Neural cell (in vitro differentiated cells): ENCODE data around the gene KIF6.

Experiments used
- EP300 ChIP-seq: fragments of 450-650 bp; conservative IDR thresholded peaks from 2 replicates; pipeline ENCODE4 v1.6.1; 2014; ENCODE audit warnings: antibody characterized with exemption, mild to moderate bottlenecking, moderate library complexity; ENCODE audit not compliant: poor library complexity, severe bottlenecking
- EZH2 ChIP-seq: fragments of 200-600, 300-800 bp; shearing (Covaris generic), sonication (generic); IDR thresholded peaks from 2 replicates; pipeline ENCODE4 v1.6.1; 2014; ENCODE audit warnings: antibody characterized with exemption, low read length, borderline replicate concordance, mild to moderate bottlenecking; ENCODE audit not compliant: insufficient read depth, poor library complexity, severe bottlenecking
- MXI1 ChIP-seq: fragments of 450-650 bp; conservative IDR thresholded peaks from 2 replicates; pipeline ENCODE4 v1.6.1; 2014; ENCODE audit warnings: antibody characterized with exemption, mild to moderate bottlenecking; ENCODE audit not compliant: poor library complexity, severe bottlenecking
- POLR2AphosphoS5 ChIP-seq: IDR thresholded peaks from 2 replicates; pipeline ENCODE4 v1.6.1; 2012
- RAD21 ChIP-seq: fragments of 450-650 bp; conservative IDR thresholded peaks from 2 replicates; pipeline ENCODE4 v1.6.1; 2014; ENCODE audit warnings: antibody characterized with exemption, mild to moderate bottlenecking, moderate library complexity
- SMC3 ChIP-seq: fragments of 450-650 bp; conservative IDR thresholded peaks from 2 replicates; pipeline ENCODE4 v1.6.1; 2014; ENCODE audit warnings: antibody characterized with exemption, mild to moderate bottlenecking, moderate library complexity; ENCODE audit not compliant: poor library complexity
- TAF1 ChIP-seq: IDR thresholded peaks from 2 replicates; pipeline ENCODE4 v1.6.1; 2012; ENCODE audit warnings: low read depth
- TF ChIP-seq, protein P1 (sequence below): fragments of 450-650 bp; IDR thresholded peaks from 2 replicates; pipeline ENCODE4 v1.5.1; 2014; ENCODE audit warnings: antibody characterized with exemption, mild to moderate bottlenecking, moderate library complexity; ENCODE audit not compliant: poor library complexity, severe bottlenecking
- TF ChIP-seq, protein P2 (sequence below): IDR thresholded peaks from 2 replicates; pipeline ENCODE4 v1.6.1; 2012; ENCODE audit warnings: borderline replicate concordance

DNA sequence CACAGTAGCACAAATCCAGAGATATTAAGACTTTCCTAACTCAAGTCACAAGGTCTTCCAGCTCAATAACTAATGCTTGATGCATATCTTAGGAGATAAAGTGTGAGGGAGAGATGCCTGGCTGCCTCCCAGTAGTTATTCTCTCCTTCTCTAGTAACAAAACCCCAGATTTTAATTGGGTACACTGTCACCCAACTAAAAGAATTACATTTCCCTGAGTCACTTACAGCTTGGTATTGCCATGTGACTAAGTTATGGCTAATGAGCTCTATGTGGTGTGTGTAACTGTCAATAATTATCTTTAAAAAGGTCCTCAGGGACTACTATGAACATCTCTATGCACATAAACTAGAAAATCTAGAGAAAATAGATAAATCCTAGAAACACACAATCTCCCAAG is 32.0 kb downstream of the KIF6 start:
- TF ChIP-seq EP300 (no peak), MXI1 (no peak), RAD21 (no peak), SMC3 (no peak), POLR2AphosphoS5 (no peak), EZH2 (no peak), TAF1 (no peak)
- TF ChIP-seq, protein P1, sequence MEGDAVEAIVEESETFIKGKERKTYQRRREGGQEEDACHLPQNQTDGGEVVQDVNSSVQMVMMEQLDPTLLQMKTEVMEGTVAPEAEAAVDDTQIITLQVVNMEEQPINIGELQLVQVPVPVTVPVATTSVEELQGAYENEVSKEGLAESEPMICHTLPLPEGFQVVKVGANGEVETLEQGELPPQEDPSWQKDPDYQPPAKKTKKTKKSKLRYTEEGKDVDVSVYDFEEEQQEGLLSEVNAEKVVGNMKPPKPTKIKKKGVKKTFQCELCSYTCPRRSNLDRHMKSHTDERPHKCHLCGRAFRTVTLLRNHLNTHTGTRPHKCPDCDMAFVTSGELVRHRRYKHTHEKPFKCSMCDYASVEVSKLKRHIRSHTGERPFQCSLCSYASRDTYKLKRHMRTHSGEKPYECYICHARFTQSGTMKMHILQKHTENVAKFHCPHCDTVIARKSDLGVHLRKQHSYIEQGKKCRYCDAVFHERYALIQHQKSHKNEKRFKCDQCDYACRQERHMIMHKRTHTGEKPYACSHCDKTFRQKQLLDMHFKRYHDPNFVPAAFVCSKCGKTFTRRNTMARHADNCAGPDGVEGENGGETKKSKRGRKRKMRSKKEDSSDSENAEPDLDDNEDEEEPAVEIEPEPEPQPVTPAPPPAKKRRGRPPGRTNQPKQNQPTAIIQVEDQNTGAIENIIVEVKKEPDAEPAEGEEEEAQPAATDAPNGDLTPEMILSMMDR = no peak
- TF ChIP-seq, protein P2, sequence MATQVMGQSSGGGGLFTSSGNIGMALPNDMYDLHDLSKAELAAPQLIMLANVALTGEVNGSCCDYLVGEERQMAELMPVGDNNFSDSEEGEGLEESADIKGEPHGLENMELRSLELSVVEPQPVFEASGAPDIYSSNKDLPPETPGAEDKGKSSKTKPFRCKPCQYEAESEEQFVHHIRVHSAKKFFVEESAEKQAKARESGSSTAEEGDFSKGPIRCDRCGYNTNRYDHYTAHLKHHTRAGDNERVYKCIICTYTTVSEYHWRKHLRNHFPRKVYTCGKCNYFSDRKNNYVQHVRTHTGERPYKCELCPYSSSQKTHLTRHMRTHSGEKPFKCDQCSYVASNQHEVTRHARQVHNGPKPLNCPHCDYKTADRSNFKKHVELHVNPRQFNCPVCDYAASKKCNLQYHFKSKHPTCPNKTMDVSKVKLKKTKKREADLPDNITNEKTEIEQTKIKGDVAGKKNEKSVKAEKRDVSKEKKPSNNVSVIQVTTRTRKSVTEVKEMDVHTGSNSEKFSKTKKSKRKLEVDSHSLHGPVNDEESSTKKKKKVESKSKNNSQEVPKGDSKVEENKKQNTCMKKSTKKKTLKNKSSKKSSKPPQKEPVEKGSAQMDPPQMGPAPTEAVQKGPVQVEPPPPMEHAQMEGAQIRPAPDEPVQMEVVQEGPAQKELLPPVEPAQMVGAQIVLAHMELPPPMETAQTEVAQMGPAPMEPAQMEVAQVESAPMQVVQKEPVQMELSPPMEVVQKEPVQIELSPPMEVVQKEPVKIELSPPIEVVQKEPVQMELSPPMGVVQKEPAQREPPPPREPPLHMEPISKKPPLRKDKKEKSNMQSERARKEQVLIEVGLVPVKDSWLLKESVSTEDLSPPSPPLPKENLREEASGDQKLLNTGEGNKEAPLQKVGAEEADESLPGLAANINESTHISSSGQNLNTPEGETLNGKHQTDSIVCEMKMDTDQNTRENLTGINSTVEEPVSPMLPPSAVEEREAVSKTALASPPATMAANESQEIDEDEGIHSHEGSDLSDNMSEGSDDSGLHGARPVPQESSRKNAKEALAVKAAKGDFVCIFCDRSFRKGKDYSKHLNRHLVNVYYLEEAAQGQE = no peak
